GM21576 (cell line): Measurements from ENCODE around the gene TSC2.
A peak's percentile ranks its signal among the peaks of the same experiment; 100 is the strongest.

Source experiments
- ATAC-seq: cut with Tn5 transposase; IDR thresholded peaks from one replicate; pipeline ENCODE4 v1.9.1; 2021; ENCODE audit warnings: mild to moderate bottlenecking, moderate library complexity; ENCODE audit not compliant: unreplicated experiment

The TSC2 gene

DNA sequence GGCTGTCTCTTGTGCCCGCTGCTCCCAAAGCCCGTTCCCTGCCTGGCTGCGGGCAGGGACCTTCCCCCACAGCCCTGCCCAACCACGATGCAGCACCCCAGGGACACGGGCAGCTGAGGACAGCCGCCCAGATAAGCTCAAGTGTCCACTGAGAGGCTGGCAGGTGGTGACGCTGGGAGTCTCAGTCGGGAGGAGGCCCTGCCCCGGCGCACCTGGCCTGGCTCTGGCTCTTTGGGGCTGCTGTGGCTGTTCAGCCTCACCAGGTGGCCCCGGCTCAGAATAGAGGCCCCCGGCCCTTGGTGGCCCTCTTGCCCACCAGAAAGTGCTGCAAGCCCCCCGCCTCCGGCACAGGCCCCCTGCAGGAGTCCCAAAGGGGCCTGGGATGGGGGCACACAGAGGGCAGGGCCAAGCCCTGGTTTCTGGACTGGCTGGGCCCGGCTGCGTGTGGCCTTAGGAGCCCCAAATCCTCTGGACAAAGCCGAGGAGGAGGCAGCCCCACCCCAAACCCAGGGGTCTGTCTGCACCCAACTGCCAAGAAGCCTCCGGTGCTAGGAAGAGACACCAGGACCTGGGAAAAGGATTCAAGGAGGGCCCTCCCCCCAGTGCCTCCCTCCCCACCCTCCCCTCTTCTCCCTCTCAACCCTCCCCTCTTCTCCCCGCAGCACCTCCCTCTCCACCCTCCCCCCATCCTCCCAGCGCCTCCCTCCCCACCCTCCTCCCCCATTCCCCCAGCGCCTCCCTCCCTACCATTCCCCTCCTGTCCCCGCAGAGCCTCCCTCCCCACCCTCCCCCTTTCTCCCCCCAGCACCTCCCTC lies 5.4 kb upstream of the TSC2 start:
- ATAC-seq: no peak

DNA sequence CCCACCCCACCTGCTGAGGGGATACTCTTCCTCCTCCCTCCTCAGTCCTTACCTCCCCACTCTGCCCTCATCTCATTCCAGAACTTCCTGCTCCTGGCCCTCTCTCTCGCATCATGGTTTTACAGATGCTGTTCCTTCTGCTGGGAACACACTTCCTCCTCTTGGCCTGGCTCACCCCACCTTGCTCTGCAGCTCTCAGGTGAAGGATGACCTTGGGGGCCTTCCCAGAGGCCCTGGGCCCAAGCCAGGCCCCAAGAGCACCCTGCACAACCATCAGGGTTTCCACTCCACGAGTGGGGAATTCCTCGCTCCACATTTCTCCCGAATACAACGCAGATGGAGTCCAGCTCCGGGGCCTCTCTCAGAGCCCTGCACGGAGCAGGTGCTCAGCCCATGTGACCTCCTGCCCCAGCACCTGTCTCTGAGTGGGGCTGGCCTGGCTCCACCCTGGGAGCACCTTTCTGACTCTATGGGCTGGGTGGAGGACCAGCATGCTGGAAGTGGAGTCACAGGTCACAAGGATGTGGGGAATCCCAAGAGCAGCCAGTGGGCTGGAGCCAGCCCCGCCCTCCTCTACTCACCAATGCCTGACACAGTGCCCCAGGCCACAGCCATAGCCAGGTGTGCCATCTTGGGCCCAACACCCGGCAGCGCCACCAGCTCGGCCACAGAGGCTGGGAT lies 4.7 kb upstream of the TSC2 start:
- no peak for ATAC-seq

DNA sequence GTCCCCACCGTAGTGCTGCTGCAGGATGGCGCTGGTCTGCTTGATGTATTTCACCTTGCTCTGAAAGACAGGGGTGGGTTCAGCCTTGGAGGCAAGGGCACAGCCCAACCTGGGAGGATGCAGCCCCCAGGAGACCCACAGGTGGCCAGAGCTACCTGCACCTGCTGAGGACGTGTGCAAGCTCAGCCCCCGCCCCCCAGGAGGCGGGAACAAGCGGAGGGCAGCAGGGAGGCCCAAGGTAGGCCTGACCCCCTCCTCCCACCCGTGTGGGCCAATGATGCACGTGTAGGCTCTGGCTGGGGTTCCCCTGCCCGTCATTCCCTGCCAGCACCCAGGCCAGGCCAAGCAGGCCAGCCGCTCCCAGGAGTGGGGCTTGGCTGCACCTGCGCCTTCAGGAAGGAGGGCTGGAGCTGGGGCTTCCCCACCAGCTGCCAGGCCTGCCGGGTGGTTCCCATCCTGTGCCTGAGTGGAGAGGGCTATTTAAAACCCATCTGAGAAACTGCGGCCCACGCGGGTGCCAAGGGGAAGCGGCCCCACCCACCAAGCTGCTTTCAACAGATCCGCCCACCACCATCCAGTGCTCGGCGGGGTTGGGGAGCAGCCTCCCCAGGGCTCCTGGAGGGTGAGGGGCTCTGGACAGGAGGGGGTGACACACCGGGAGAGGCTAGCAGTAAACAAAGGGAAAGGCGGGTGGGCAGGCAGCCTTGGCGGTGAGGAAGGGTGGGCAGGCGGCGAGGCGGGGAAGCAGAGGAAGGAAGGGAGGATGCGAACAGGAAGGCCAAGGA lies 3.9 kb upstream of the TSC2 start:
- no peak for ATAC-seq

DNA sequence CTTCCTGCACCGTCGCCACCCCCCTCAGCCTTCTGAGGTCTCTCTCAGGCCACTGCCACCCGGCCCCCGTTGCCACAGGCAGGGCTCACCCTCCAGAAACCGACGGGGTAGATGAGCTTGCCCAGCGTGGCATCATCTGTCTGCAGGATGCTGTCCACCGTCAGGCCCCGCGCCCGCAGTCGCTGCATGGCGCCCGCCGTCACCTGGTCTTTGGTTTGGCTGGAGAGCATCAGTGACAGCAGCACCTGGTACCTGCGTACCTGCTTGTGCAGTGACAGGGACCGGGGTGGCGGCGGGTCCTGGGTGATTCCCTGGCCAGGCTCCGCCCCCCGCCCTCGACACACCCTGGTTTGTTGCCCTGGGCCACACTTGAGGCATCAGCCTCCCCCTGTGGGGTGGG lies 3.2 kb upstream of the TSC2 start:
- ATAC-seq: no peak

DNA sequence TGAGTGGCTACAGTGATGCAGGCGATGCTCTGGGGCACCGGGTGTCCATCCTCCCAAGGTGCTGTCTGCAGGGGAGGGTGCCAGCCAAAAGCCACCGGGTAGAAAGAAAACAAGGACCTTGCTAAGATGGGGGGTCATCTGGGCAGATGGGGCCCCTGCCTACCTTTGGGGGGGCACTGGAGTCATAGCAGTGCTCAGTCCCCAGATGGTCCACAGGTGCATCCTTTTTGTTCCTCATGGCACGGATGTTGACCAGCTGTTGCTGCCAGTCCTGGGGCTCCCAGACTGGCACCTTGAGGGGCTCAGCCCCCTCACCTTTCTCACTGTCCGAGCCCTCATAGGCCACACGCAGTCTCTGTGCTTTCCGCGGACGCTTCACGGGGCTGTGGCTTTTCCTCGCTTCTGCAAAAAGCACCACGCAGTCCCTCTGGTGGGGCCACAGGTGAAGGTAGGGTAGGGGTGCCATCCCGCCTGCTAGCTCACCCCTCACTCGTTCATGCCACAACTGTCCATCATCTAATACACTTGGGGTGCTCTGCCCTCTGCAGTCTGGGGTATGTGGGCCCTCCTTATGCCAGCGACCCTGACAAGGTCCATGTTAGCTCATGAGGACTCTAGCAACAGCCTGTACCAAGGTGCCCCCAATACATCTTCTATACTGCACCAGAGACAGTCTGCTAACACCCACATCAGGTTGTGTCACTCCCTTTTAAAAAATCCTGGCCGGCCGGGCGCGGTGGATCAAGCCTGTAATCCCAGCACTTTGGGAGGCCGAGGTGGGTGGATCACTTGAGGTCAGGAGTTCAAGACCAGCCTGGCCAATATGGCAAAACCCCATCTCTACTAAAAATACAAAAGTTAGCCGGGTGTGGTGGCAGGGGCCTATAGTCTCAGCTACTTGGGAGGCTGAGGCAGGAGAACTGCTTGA lies 1.6 kb upstream of the TSC2 start:
- no peak for ATAC-seq

DNA sequence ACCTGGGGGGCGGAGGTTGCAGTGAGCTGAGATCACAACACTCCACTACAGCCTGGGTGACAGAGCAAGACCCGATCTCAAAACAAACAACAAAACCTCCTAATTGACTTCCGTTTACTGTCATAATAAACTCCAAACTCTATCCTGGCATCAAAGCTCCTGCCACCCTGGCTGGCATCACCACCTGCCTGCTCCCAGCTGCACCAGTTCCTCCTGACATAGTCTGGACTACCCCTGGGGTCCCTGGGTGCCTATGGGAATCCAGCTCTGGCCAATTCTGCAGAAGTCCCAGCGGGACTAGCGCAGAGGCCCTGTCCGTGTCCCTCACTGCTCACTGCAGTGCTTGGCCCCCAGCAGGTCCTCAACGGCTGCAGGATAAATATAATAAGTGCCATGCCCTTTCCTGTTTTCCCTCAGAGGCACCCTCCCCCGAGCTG lies 874 bp upstream of the TSC2 start:
- ATAC-seq: peak; percentile 2

DNA sequence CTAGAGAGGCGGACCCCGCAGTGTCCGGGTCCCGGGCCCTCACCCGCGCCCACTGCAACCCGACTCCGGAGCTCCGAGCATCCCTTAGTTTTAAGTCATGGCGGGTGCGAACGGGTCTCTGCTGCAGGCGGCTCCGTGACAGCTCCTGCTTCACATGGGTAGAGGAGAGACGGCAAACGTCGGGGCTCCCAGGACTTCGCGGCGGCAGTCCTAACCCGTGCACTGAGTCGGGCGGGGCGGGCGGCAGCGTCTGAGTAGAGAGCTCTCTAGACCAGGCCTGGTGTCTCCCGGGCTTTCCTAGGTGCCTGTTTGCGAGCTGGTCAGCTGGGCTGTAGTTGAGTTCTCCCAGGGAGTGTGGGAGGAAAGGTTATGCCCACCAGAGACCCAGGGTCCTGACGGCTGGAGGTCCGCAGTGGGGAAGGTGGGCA lies 345 bp downstream of the TSC2 start:
- no peak for ATAC-seq

DNA sequence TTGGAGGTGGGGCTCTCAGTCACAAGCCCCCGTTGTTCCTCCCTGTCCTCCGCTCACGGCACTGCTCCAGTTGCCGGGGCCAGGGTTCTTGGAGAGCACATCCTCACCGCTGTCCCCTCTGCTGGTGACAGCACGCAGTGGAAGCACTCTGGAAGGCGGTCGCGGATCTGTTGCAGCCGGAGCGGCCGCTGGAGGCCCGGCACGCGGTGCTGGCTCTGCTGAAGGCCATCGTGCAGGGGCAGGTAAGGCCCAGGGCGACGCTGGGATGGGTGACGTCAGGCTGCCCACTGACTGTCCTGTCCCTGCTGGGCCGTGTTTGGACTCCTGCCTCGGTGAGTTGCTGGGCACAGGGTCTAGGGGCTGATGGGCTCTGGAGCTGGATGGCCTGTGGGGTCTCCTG lies 5.4 kb downstream of the TSC2 start:
- no peak for ATAC-seq

DNA sequence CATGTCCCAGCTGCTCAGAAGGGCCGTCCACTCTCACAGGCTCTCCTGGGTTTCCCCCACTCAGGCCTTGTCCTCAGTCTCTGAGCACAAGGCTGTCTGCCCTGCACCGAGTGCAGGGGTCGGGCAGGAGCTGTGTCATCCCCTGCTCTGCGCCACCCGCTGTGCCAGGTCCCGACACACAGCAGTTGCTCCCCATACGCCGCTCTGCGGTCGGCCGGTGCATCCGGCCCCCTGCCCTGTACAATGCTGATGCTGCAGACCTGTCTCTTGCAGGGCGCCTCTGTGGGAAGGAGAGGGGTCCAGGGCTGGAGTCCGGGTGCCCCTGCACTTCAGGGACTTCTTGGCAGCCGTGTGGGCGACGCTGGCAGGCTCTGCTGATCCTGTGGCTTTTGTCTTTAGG lies 6.1 kb downstream of the TSC2 start:
- no peak for ATAC-seq

DNA sequence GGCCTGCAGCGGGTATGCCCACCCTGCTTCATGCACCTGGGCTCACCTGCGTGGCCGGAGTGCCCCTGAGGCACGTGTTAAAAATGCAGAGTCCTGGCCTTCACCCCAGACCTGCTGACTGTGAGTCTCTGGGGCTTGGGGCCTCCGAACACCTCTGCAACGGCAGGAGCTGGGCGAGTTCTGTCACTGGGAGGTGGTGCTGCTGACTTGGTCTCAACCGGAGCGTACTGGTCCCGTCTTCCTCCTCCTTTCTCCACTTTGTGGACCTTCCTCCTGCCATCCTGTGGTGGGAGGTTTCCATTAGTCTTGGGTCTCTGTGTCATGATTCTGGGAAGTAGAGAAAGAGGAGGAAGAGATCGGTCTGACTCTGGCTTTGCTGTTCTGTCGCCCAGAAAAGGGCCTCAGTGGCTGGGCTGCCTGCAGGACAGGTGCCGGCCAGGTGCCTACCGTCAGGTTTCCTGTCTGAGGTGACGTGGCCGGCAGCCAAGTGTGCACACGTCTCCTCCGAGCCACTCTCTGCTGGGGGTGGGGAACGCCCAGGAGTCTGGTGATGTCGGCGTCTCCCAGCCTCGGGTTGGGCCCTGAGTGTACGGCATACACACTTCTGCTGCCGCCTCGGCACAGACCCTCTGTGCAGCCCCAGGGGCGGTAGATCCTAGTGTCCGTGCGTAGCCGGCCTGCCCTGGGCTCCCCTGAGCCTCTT lies 6.9 kb downstream of the TSC2 start:
- no peak for ATAC-seq

DNA sequence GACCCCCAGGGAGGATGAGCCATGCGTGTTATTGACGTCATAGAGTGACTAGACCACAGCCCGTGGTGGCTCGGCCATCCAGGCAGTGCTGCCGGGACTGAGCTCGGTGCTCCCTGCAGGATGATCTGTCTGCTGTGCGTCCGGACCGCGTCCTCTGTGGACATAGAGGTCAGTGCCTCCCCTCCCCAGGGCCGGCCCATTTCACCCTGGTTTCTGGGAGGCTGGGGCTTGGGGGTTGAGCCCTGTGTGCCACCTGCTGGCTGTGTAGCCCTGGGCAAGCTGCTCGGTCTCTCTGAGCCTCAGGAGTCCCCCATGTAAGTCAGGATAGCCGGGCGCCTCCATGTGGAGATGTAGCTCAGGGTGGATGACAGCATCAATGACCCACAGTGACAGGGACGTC lies 8.3 kb downstream of the TSC2 start:
- no peak for ATAC-seq

DNA sequence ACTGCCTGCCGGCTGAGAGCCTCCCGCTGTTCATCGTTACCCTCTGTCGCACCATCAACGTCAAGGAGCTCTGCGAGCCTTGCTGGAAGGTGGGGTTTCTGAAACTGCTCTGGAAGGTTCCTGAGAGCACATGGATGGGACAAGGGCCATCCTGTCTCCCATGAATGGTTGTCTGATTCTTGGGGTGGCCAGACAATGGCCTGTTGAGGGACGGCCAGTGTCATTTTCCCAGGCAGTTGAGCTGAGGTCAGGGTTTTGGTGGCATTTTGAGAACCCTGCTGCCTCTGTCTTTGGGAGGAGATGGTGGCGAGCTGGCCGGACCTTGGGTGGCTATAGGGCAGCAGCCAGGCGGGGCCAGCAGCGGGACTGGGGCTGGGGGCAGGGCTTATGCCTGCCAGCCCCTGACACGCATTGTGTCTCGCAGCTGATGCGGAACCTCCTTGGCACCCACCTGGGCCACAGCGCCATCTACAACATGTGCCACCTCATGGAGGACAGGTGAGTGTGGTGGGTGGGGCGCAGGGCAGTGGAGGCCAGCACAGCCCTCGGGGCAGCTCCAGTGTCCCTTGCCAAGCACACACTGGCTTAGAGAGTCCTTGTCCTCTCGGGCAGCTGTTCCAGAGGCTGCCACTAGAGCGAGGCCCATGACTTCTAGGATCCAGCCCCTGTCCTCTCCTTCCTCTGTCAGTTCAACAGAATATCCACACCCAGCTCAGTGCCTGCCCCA lies 9.1 kb downstream of the TSC2 start:
- ATAC-seq: no peak

DNA sequence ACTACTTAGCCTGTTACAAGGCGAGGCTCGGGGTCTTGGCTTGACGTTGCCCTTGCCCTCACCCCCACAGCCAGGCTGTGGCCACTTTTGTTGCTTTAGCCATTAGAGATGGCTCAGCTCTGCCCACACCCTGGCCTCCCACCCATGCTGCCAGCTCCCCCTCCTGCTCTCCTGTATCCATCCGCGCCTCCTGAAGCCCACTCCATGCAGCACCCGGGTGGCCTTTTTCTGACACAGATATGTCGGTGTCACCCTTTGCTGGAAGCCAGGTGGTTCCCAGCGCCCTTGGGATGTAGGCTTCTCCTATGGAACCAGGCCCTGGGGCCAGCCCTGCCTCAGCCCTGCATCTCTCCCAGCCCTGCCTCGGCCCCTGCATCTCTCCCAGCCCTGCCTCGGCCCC lies 9.7 kb downstream of the TSC2 start:
- ATAC-seq: no peak

DNA sequence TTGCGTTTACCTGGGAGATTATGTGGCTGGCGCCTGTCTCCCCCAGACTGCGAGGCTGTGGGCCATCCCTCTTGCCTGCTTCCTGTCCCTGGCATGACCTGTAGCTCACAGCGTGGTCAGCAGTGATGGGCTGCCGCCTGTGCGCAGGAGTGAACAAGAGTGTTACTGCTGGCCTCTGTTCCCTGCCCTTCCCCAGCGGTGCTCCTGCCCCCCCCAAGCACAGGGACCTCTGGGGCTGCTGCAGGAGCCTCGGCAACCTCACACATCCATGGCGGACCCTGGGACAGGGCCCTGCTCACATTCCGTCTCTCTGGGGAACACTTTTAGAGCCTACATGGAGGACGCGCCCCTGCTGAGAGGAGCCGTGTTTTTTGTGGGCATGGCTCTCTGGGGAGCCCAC lies 10.6 kb downstream of the TSC2 start:
- ATAC-seq: no peak

DNA sequence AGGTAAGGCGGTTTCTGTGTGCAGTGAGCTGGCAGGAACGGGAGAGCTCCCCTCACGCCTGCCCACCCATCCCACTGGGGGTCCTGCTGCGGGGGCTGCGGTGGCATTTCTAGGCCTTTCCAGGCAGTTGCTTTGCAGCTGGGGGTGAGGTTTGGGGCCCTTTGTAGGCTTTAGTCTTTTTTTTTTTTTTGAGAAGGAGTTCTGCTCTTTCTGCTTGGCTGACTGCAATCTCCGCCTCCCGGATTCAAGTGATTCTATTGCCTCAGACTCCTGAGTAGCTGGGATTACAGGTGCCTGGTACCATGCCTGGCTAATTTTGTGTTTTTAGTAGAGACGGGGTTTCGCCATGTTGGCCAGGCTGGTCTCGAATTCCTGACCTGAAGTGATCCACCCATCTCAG lies 11.1 kb downstream of the TSC2 start:
- no peak for ATAC-seq

DNA sequence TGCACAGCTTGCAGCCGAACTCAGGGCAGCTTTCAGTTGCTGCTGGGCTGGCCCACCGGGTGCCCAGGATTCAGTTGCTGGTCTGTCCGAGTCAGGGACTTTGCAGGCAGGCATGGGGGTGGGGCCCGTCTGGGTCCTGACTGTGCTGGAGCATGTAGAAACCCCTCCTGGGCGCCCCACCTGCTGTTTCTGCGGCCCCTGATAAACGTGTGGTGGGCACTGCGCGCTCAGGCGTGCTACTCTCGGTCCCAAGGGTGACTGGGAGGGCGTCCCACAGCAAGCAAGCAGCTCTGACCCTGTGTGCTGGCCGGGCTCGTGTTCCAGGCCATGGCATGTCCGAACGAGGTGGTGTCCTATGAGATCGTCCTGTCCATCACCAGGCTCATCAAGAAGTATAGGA lies 12.6 kb downstream of the TSC2 start:
- ATAC-seq: no peak

DNA sequence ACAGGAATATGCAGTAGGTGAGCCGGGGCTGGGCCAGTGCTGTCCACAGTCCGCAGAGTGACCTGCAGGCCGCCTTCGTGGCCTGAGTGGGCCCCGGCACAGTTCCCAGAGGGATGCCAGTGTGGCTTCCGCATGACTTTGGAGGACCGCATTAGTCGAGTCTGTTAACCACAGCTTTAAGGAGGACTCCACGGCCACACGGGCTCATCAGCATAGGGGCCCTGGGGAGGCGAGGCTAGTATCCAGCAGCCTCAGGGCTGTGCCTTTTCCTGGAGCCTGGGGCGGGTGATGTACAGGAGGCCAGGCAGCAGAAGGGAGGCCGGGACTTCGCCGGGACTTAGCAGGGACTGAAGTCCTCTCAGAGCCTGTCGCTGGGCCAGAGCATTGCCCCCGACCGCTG lies 13.2 kb downstream of the TSC2 start:
- no peak for ATAC-seq

DNA sequence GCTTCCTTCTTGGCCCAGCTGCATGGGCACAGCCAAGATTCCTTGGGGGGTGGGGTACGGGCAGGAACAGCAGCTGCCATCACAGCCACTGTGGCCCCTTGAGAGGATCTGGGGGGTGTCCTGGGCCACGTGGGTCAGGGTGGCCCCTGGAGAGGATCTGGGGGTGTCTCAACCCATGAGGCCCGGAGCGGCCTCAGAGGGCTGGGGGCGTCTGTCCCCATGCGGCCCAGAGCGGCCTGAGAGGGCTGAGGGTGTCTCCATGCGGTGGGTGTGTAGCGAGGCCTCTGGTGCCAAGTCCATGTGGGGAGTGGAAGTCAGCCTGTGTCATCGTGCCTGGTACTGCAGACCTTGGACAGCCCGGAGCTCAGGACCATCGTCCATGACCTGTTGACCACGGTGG lies 13.7 kb downstream of the TSC2 start:
- no peak for ATAC-seq

DNA sequence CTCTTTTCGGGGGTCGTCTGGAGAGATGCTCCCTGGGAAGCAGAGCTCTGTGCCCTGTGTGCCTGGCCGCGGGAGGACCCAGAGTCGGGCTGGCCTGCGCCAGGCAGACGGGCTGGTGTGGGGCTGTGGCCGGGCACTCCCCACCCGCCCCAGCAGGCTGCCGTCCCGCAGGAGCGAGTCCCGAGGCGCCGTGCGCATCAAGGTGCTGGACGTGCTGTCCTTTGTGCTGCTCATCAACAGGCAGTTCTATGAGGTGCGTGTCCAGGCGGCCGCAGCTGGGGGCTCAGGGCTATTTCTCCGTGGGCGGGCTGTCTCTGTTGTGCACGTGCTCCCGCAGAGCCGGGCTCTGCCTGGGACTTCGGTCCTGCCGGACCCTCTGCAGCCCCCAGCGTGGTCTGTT lies 15.0 kb downstream of the TSC2 start:
- no peak for ATAC-seq
